NK-92 (cell line): ENCODE measurements around the gene POLE3.
"Not testable (repeated sequence)": the region's sequence is repeated elsewhere in the genome, so short reads cannot be mapped to it uniquely, and the experiment has no call there.

Experiments
- DNase-seq: peaks from one replicate; lab custom pipeline; 2025; ENCODE audit not compliant: unreplicated experiment; lab: John Stamatoyannopoulos, UW

Gene POLE3

GRCh38 chr9:113376634-113377567 is 33.6 kb downstream of the POLE3 start, which contains the start of gene HDHD3:
TSS of gene HDHD3 (minus strand) at chr9:113376986. CDS start at chr9:113374354, 2,632 bp downstream.
- no peak for DNase-seq

GRCh38 chr9:113375057-113376023 is 35.1 kb downstream of the POLE3 start:
- DNase-seq = no peak

GRCh38 chr9:113373676-113374392 is 36.6 kb downstream of the POLE3 start:
- DNase-seq = no peak

GRCh38 chr9:113373256-113373655 is 37.2 kb downstream of the POLE3 start:
- DNase-seq = no peak

- no peak for DNase-seq
Measured at GRCh38 chr9:113372059-113372458, 38.4 kb downstream of the POLE3 start.

GRCh38 chr9:113370806-113371325 is 39.6 kb downstream of the POLE3 start:
- DNase-seq = no peak

GRCh38 chr9:113369855-113370140 is 40.7 kb downstream of the POLE3 start:
- DNase-seq = no peak

- DNase-seq = no peak
Measured at GRCh38 chr9:113368982-113369854, 41.3 kb downstream of the POLE3 start.

- DNase-seq = no peak
Measured at GRCh38 chr9:113368348-113368981, 42.0 kb downstream of the POLE3 start.

GRCh38 chr9:113365652-113366051 is 44.8 kb downstream of the POLE3 start:
- not testable (repeated sequence) for DNase-seq

GRCh38 chr9:113364951-113365350 is 45.5 kb downstream of the POLE3 start:
- no peak for DNase-seq

GRCh38 chr9:113363336-113363735 is 47.1 kb downstream of the POLE3 start:
- no peak for DNase-seq

GRCh38 chr9:113361304-113362018 is 49.0 kb downstream of the POLE3 start:
- DNase-seq = no peak

- no peak for DNase-seq
Measured at GRCh38 chr9:113360242-113360842, 50.1 kb downstream of the POLE3 start.

GRCh38 chr9:113359385-113359784 is 51.1 kb downstream of the POLE3 start:
- DNase-seq = no peak
